Breast epithelium (tissue), 3 donors: ENCODE data around the gene DAB2IP.

Source experiments
- POLR2AphosphoS5 ChIP-seq, 3 donors: sonication (generic); formaldehyde crosslinking; IDR thresholded peaks; one replicate each; pipeline ENCODE4 v1.6.1; 2017; ENCODE audit warnings: antibody characterized with exemption in 3 of 3
- TF ChIP-seq, protein P1 (sequence below), 3 donors: fragments of 450-650 bp; IDR thresholded peaks; one replicate each; pipeline ENCODE4 v1.5.1; 2016 to 2017; ENCODE audit warnings: antibody characterized with exemption in 3 of 3, mild to moderate bottlenecking in 3 of 3, moderate library complexity in 3 of 3

DNA sequence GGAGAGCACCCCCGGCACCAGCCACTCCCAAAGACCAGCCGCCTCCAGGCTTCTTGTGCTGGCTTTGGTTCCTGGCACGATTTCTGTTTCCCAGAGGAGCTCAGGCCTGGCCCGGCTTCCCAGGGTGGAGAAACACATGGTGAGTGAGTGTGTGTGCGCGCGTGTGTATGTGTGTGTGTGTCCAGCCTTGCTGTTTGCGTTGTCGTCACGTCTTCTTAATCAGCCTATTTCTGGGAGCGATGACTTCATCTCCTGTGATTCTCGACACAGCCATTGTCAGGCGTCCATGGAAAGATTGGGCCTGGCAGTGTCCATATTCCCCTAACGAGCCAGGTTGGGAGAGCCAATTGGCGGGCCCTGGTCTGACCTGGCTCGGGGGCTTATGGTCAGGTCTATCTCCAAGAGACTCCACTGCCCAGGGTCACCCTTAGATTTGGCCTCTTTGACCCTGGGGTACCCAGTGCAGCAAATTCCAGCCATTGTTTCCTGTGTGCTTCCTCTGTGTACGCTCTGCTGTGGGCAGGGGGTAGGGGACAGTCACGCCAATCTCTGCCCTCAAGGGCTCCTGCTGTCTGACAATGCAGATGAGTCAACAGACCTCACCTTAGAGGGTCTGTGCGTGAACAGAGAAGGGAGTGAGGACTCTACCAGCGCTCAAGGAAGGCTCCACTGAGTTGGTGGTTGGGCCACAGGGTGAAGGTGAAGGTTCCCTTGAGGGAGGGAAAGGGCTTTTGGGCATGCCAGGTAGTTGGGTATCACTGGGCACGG, 73.8 kb downstream of the DAB2IP start:
- TF ChIP-seq, protein P1, sequence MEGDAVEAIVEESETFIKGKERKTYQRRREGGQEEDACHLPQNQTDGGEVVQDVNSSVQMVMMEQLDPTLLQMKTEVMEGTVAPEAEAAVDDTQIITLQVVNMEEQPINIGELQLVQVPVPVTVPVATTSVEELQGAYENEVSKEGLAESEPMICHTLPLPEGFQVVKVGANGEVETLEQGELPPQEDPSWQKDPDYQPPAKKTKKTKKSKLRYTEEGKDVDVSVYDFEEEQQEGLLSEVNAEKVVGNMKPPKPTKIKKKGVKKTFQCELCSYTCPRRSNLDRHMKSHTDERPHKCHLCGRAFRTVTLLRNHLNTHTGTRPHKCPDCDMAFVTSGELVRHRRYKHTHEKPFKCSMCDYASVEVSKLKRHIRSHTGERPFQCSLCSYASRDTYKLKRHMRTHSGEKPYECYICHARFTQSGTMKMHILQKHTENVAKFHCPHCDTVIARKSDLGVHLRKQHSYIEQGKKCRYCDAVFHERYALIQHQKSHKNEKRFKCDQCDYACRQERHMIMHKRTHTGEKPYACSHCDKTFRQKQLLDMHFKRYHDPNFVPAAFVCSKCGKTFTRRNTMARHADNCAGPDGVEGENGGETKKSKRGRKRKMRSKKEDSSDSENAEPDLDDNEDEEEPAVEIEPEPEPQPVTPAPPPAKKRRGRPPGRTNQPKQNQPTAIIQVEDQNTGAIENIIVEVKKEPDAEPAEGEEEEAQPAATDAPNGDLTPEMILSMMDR (IDR thresholded peaks at IDR 0.05): no peak
- TF ChIP-seq POLR2AphosphoS5 (IDR thresholded peaks at IDR 0.05): peak; percentile 93 to 99 (median 98)
